Measurements from ENCODE around the gene PDZD4.

PDZD4 gene

DNA sequence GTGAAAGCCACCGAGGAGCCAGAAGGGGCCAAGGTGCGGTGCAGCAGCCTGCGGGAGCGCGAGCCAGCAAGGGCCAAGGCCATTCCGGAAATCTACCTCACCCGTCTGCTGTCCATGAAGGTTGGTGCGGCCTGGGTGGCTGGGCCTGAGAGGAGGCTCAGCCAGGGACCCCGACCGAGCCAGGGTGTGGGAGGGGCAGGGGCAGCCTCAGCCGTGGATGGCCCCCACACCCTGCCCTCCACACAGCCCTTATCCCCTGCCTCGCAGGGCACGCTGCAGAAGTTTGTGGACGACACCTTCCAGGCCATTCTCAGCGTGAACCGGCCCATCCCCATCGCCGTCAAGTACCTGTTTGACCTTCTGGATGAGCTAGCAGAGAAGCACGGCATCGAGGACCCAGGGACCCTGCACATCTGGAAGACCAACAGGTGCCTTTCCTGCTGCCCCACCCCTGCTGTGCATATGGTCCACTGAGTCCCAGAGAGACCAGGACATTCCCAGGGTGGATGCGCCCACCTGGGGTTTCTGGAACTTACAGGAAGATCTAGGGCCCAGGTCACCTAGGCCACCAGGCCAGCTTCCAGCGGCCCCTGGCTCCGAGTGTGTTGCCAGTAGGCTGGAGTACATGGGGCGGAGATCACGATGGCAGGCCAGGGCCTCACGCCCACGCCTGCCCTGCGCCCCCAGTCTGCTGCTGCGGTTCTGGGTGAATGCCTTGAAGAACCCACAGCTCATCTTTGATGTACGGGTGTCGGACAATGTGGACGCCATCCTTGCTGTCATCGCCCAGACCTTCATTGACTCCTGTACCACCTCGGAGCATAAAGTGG, 52.9 kb downstream of the PDZD4 start:
- no peak overlapping the region for H3K4me3 ChIP-seq (ENCODE audit: insufficient read depth, low read depth, low read length, poor library complexity, severe bottlenecking)
- DNase-seq, result no peak
- no peaks in the 10 kb centered on the region for H3K4me1 ChIP-seq (ENCODE audit: control insufficient read depth, insufficient read depth, low read length, poor library complexity, severe bottlenecking)
- H3K36me3 ChIP-seq (ENCODE audit: control insufficient read depth, insufficient read depth, low read length), result no peaks in the 10 kb centered on the region
- H3K27ac ChIP-seq (ENCODE audit: insufficient read depth, low read length, poor library complexity, severe bottlenecking), result no peak overlapping the region
- no peaks in the 10 kb centered on the region for H3K9me3 ChIP-seq (ENCODE audit: control insufficient read depth, low read length)
- H3K27me3 ChIP-seq (replicated peaks; ENCODE audit: control insufficient read depth, insufficient read depth, low read length, poor library complexity, severe bottlenecking), result no peaks in the 10 kb centered on the region

DNA sequence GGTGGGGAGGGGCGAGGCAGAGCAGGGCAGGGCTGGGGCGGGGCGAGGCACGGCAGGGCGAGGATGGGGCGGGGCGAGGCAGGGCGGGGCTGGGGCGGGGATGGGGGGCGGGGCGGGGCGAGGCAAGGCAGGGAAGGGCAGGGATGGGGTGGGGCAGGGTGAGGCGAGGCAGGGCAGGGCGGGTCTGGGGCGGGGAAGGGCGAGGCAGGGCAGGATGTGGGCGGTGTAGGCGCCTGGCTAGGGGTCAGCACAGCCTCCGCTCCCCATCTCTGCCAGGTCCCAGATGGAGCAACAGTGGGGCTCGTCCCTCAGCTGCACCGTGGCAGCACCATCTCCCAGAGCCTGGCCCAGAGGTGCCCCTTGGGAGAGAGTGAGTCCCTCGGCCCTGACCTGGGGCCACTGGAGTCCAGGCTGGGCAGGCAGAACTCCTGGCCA, 53.7 kb downstream of the PDZD4 start:
- Histone ChIP-seq H3K27ac (ENCODE audit: insufficient read depth, low read length, poor library complexity, severe bottlenecking) (no peak overlapping the region), H3K27me3 (replicated peaks; ENCODE audit: control insufficient read depth, insufficient read depth, low read length, poor library complexity, severe bottlenecking) (no peaks in the 10 kb centered on the region), H3K4me1 (ENCODE audit: control insufficient read depth, insufficient read depth, low read length, poor library complexity, severe bottlenecking) (no peaks in the 10 kb centered on the region), H3K4me3 (ENCODE audit: insufficient read depth, low read depth, low read length, poor library complexity, severe bottlenecking) (no peak overlapping the region), H3K36me3 (ENCODE audit: control insufficient read depth, insufficient read depth, low read length) (no peaks in the 10 kb centered on the region), H3K9me3 (ENCODE audit: control insufficient read depth, low read length) (no peaks in the 10 kb centered on the region)
- DNase-seq, result no peak

DNA sequence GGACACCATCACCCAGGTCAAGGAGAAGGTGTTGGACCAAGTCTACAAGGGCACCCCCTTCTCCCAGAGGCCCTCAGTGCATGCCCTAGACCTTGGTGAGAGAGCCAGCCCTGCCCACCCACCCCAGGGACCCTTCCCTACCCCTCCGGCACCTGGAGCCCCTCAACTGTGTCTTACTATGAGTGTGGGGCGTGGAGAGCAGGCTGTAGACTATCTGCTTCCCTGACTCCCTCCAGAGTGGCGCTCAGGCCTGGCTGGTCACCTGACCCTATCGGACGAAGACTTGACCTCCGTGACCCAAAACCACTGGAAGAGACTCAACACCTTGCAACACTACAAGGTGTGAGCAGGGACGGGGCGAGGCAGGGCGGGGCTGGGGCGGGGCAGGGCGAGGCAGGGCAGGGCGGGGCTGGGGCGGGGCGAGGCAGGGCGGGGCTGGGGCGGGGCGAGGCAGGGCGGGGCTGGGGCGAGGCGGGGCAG, 54.2 kb downstream of the PDZD4 start:
- no peak overlapping the region for H3K4me3 ChIP-seq (ENCODE audit: insufficient read depth, low read depth, low read length, poor library complexity, severe bottlenecking)
- no peak for DNase-seq
- H3K27me3 ChIP-seq (replicated peaks; ENCODE audit: control insufficient read depth, insufficient read depth, low read length, poor library complexity, severe bottlenecking), result no peaks in the 10 kb centered on the region
- H3K9me3 ChIP-seq (ENCODE audit: control insufficient read depth, low read length), result no peaks in the 10 kb centered on the region
- no peaks in the 10 kb centered on the region for H3K4me1 ChIP-seq (ENCODE audit: control insufficient read depth, insufficient read depth, low read length, poor library complexity, severe bottlenecking)
- no peak overlapping the region for H3K27ac ChIP-seq (ENCODE audit: insufficient read depth, low read length, poor library complexity, severe bottlenecking)
- no peaks in the 10 kb centered on the region for H3K36me3 ChIP-seq (ENCODE audit: control insufficient read depth, insufficient read depth, low read length)

DNA sequence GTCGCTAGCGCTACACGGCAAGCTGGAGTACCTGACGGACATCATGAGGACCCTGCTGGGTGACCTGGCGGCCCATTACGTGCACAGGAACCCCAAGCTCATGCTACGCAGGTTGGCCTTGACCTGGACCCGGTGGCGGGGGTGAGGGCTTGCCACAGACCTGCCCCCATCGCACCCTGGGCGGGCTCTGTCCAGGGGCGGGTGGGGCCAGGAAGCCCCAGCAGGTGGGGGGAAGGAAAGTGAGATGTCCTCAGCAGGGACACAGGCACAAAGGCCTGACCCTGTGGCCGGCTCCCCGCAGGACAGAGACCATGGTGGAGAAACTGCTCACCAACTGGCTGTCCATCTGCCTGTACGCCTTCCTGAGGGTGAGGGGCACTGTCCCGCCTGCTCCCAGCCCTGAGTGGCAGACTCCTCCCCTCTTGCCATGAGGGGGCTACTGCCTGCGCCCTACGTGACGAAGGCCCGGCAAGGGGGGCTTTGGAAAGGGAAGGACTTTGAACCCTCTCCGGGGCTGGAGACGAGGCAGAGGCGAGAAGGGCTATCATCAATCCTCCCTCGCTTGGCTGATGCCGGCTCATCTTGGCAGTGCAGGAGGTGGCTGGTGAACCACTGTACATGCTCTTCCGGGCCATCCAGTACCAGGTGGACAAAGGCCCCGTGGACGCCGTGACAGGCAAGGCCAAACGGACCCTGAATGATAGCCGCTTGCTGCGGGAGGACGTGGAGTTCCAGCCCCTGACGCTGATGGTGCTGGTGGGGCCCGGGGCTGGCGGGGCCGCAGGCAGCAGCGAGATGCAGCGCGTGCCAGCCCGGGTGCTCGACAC, 54.8 kb downstream of the PDZD4 start:
- H3K36me3 ChIP-seq (ENCODE audit: control insufficient read depth, insufficient read depth, low read length), result no peaks in the 10 kb centered on the region
- H3K9me3 ChIP-seq (ENCODE audit: control insufficient read depth, low read length), result no peaks in the 10 kb centered on the region
- H3K4me3 ChIP-seq (ENCODE audit: insufficient read depth, low read depth, low read length, poor library complexity, severe bottlenecking), result no peak overlapping the region
- no peaks in the 10 kb centered on the region for H3K27me3 ChIP-seq (replicated peaks; ENCODE audit: control insufficient read depth, insufficient read depth, low read length, poor library complexity, severe bottlenecking)
- DNase-seq, result no peak
- no peak overlapping the region for H3K27ac ChIP-seq (ENCODE audit: insufficient read depth, low read length, poor library complexity, severe bottlenecking)
- H3K4me1 ChIP-seq (ENCODE audit: control insufficient read depth, insufficient read depth, low read length, poor library complexity, severe bottlenecking), result no peaks in the 10 kb centered on the region

DNA sequence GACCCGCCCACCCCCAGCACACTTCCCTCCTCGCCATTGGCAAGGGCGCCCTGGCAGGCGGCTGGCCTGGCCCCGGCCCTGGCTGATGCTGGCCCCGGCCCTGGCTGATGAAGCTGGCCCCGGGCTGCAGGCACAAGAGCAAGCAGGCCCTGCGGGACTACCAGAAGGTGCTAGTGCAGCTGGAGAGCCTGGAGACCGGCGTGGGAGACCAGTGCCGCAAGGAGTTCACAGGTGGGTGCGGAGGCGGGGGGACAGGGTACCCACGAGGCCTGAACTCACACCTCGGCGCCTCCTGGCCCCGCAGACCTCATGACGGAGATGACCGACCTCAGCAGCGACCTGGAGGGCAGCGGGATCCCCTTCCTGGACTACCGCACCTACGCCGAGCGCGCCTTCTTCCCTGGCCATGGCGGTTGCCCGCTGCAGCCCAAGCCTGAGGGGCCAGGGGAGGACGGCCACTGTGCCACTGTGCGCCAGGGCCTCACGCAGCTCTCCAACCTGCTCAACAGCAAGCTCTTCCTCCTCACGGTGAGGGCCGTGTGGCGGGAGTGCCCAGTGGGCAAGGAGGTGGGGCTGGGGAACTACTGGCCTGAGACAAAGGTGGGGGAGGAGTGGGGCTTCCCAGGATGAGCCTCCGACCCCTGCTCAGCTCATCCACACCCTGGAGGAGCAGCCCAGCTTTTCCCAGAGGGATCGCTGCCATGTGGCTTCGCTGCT, 55.6 kb downstream of the PDZD4 start:
- no peaks in the 10 kb centered on the region for H3K4me1 ChIP-seq (ENCODE audit: control insufficient read depth, insufficient read depth, low read length, poor library complexity, severe bottlenecking)
- H3K36me3 ChIP-seq (ENCODE audit: control insufficient read depth, insufficient read depth, low read length), result no peaks in the 10 kb centered on the region
- no peak for DNase-seq
- H3K4me3 ChIP-seq (ENCODE audit: insufficient read depth, low read depth, low read length, poor library complexity, severe bottlenecking), result no peak overlapping the region
- H3K27ac ChIP-seq (ENCODE audit: insufficient read depth, low read length, poor library complexity, severe bottlenecking), result no peak overlapping the region
- H3K9me3 ChIP-seq (ENCODE audit: control insufficient read depth, low read length), result no peaks in the 10 kb centered on the region
- H3K27me3 ChIP-seq (replicated peaks; ENCODE audit: control insufficient read depth, insufficient read depth, low read length, poor library complexity, severe bottlenecking), result no peaks in the 10 kb centered on the region

DNA sequence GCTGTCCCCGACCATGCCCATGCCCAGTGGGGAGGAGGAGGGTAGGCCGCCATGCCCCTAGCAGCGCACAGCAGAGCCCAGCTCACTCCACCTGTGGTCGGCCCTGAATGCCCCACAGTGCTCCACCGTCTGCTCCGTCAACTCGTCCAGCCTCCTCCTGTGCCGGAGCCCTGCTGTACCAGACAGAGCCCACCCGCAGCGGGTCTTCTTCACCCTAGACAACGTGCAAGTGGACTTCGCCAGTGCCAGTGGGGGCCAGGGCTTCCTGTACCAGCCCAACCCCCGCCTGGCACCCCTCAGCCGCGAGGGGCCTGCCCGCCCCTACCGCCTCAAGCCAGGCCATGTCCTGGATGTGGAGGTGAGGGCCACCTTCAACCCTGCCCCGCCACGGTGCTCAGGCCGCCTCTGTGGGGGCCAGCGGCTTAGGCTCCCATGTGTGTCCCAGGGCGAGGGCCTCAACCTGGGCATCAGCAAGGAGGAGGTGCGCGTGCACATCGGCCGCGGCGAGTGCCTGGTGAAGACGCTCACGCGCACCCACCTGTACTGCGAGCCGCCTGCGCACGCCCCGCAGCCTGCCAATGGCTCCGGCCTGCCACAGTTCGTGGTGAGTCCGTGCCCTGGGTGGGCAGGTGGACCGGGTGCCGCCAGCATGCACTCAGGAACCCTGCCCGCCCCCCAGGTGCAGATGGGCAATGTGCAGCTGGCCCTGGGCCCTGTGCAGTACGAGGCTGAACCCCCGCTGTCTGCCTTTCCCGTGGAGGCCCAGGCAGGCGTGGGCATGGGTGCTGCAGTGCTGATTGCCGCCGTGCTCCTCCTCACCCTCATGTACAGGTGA, 56.4 kb downstream of the PDZD4 start:
- Histone ChIP-seq H3K4me1 (ENCODE audit: control insufficient read depth, insufficient read depth, low read length, poor library complexity, severe bottlenecking) (no peaks in the 10 kb centered on the region), H3K4me3 (ENCODE audit: insufficient read depth, low read depth, low read length, poor library complexity, severe bottlenecking) (no peak overlapping the region), H3K9me3 (ENCODE audit: control insufficient read depth, low read length) (no peaks in the 10 kb centered on the region), H3K27me3 (replicated peaks; ENCODE audit: control insufficient read depth, insufficient read depth, low read length, poor library complexity, severe bottlenecking) (no peaks in the 10 kb centered on the region), H3K27ac (ENCODE audit: insufficient read depth, low read length, poor library complexity, severe bottlenecking) (no peak overlapping the region), H3K36me3 (ENCODE audit: control insufficient read depth, insufficient read depth, low read length) (no peaks in the 10 kb centered on the region)
- no peak for DNase-seq

DNA sequence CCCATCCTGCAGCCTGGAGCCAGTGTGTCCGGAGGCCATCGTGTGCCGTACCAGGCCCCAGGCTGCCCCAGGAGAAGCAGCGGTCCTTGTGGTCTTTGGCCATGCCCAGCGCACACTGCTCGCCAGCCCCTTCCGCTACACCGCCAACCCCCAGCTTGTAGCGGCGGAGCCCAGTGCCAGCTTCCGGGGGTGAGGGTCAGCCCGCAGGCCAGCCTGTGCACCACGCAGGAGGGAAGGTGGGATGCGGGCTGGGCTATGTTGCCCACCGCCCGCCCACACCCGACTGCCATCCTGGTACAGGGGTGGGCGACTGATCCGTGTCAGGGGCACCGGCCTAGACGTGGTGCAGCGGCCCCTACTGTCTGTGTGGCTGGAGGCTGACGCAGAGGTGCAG, 57.1 kb downstream of the PDZD4 start:
- no peaks in the 10 kb centered on the region for H3K27me3 ChIP-seq (replicated peaks; ENCODE audit: control insufficient read depth, insufficient read depth, low read length, poor library complexity, severe bottlenecking)
- no peak overlapping the region for H3K4me3 ChIP-seq (ENCODE audit: insufficient read depth, low read depth, low read length, poor library complexity, severe bottlenecking)
- no peaks in the 10 kb centered on the region for H3K36me3 ChIP-seq (ENCODE audit: control insufficient read depth, insufficient read depth, low read length)
- DNase-seq, result no peak
- no peak overlapping the region for H3K27ac ChIP-seq (ENCODE audit: insufficient read depth, low read length, poor library complexity, severe bottlenecking)
- no peaks in the 10 kb centered on the region for H3K4me1 ChIP-seq (ENCODE audit: control insufficient read depth, insufficient read depth, low read length, poor library complexity, severe bottlenecking)
- no peaks in the 10 kb centered on the region for H3K9me3 ChIP-seq (ENCODE audit: control insufficient read depth, low read length)

DNA sequence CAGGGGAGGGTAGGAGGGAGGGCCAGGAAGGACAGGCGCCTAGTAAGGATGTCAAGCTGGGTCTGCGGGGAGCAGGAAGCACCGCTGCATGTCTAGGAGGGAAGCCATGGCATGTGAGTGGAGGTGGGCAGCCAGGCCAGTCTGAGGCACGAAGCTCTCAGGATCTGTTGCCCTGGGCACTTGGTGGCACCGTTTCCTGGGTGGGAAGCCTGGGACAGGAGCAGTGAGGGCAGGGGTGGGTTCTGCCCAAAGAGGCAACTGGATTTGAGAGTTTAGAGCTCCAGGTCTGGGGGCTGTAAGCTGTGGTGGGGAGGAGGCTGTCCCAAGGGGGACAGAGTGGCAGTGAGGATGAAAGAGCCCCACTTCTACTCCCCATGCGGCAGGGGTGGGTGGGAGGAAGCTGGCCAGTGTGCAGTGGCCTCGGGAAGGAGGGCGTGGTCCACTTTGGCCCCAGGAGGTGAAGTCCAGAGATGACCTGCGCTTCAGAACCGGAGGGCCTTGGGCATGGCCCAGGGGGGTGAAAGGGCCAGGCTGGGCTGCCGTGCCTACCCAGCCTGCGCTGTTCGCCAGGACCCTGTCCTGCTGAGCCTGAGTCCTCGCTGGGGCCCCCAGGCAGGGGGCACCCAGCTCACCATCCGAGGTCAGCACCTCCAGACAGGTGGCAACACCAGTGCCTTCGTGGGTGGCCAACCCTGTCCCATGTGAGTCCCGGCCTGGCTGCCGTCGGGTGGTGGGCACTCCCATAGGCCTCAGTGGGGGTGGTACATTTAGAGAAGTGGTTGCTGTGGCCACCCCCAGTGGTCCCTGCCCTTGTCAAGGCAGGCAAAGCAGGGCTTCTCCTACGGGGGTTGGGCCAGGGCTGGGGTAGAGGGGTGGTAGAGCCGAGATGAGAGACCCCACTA, 57.8 kb downstream of the PDZD4 start:
- Histone ChIP-seq H3K27ac (ENCODE audit: insufficient read depth, low read length, poor library complexity, severe bottlenecking) (no peak overlapping the region), H3K36me3 (ENCODE audit: control insufficient read depth, insufficient read depth, low read length) (no peaks in the 10 kb centered on the region), H3K4me1 (ENCODE audit: control insufficient read depth, insufficient read depth, low read length, poor library complexity, severe bottlenecking) (no peaks in the 10 kb centered on the region), H3K4me3 (ENCODE audit: insufficient read depth, low read depth, low read length, poor library complexity, severe bottlenecking) (no peak overlapping the region), H3K27me3 (replicated peaks; ENCODE audit: control insufficient read depth, insufficient read depth, low read length, poor library complexity, severe bottlenecking) (no peaks in the 10 kb centered on the region), H3K9me3 (ENCODE audit: control insufficient read depth, low read length) (no peaks in the 10 kb centered on the region)
- no peak for DNase-seq
